ENCODE results near the gene STAG2.

GRCh38 chrX:124097116-124097515, 135.6 kb downstream of the STAG2 start:
- TF ChIP-seq POLR2A (IDR thresholded peaks at IDR 0.05; ENCODE audit: low read depth, low read length) (no peak), TAF1 (IDR thresholded peaks at IDR 0.05; ENCODE audit: borderline replicate concordance, low read depth, low read length) (no peak)
